ENCODE data around the gene SMARCAL1. TPM values are rescaled to one million over a fixed set of nuclear protein-coding genes. Genes with fewer than 3 reads are reported as not detected.

Gene SMARCAL1
- total RNA-seq, 1 experiment from 2014 or later = 22.1 TPM

DNA sequence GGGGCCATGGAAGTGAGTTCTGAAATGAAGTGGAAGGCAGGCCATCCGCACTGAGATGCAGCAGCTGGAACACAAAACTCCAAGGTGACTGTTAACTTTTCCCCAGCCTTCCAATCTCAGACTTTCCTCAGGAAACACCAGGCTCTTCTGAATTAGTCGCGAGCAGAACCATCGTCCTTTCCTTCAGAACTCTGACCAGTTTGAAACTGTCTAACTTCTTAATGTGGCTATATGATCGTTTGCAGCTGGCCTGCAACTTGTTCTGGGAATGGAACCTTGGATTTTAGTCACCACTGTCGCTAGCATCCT, 85.7 kb downstream of the SMARCAL1 start:
- ChIA-PET CTCF (interaction anchor here (0.9 to 3.2 kb wide), 5 partner anchors 12 to 384 kb away, joined by 3 to 14 read pairs (median 6); no protein-coding TSS in a partner anchor), POLR2A (interaction anchor here (0.6 to 2.5 kb wide), 23 partner anchors 8 to 1732 kb away, joined by 3 to 17 read pairs (median 5); partner anchors contain the start of genes SMARCAL1 and XRCC5)
- BruUV-seq (replicated peaks) = TSS peak; percentile 82

GRCh38 chr2:216498379-216499352, 86.4 kb downstream of the SMARCAL1 start, which contains the start of gene RPL37A:
Gene RPL37A (plus strand): TSS chr2:216498844. CDS start chr2:216498875, 31 bp downstream.
- Mint-ChIP-seq H3K4me3 (ENCODE audit: unreplicated experiment) (peak within 1 kb of the TSS; percentile 97), H3K27me3 (ENCODE audit: insufficient read depth, unreplicated experiment) (no peaks in the 10 kb centered on the region), H3K36me3 (ENCODE audit: insufficient read depth, unreplicated experiment) (peaks cover 55% of the 10 kb centered on the region), H3K27ac (ENCODE audit: low read depth, unreplicated experiment) (peak within 1 kb of the TSS; percentile 99), H3K4me1 (ENCODE audit: insufficient read depth, unreplicated experiment) (peaks cover 28% of the 10 kb centered on the region), H3K9me3 (ENCODE audit: unreplicated experiment) (no peaks in the 10 kb centered on the region)
- ChIA-PET CTCF (interaction anchor here (0.7 to 3.2 kb wide), 4 partner anchors 13 to 1434 kb away, joined by 3 to 14 read pairs (median 4); no protein-coding TSS in a partner anchor), POLR2A (interaction anchor here (0.6 to 2.5 kb wide), 26 partner anchors 9 to 389 kb away, joined by 3 to 17 read pairs (median 4); partner anchors contain the start of genes SMARCAL1 and XRCC5)
- BruUV-seq (replicated peaks) = TSS peak; percentile 57
- TF ChIP-seq, protein P1, sequence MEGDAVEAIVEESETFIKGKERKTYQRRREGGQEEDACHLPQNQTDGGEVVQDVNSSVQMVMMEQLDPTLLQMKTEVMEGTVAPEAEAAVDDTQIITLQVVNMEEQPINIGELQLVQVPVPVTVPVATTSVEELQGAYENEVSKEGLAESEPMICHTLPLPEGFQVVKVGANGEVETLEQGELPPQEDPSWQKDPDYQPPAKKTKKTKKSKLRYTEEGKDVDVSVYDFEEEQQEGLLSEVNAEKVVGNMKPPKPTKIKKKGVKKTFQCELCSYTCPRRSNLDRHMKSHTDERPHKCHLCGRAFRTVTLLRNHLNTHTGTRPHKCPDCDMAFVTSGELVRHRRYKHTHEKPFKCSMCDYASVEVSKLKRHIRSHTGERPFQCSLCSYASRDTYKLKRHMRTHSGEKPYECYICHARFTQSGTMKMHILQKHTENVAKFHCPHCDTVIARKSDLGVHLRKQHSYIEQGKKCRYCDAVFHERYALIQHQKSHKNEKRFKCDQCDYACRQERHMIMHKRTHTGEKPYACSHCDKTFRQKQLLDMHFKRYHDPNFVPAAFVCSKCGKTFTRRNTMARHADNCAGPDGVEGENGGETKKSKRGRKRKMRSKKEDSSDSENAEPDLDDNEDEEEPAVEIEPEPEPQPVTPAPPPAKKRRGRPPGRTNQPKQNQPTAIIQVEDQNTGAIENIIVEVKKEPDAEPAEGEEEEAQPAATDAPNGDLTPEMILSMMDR (IDR thresholded peaks at IDR 0.05; ENCODE audit: unreplicated experiment) = no peak
- DNase-seq (ENCODE audit: unreplicated experiment) = peak; percentile 97
- intact Hi-C loops (cut with micrococcal nuclease) = loop anchor here (10.0 kb wide), 3 partner anchors 84 to 384 kb away; partner anchors contain the start of gene SMARCAL1

More for the DNA sequence above, 85.7 kb downstream of the SMARCAL1 start:
- TF ChIP-seq, protein P1 (IDR thresholded peaks at IDR 0.05; ENCODE audit: unreplicated experiment) = no peak
- intact Hi-C loops (cut with micrococcal nuclease) = loop anchor here (10.0 kb wide), 3 partner anchors 83 to 383 kb away; partner anchors contain the start of gene SMARCAL1
- Mint-ChIP-seq H3K27me3 (ENCODE audit: insufficient read depth, unreplicated experiment) (no peaks in the 10 kb centered on the region), H3K4me1 (ENCODE audit: insufficient read depth, unreplicated experiment) (peaks cover 34% of the 10 kb centered on the region), H3K27ac (ENCODE audit: low read depth, unreplicated experiment) (peak overlapping the region; percentile 99), H3K9me3 (ENCODE audit: unreplicated experiment) (no peaks in the 10 kb centered on the region), H3K36me3 (ENCODE audit: insufficient read depth, unreplicated experiment) (peaks cover 48% of the 10 kb centered on the region), H3K4me3 (ENCODE audit: unreplicated experiment) (peak overlapping the region; percentile 97)
- no peak for DNase-seq (ENCODE audit: unreplicated experiment)

- ChIA-PET CTCF (interaction anchor here (0.7 kb wide), 1 partner anchor 18 kb away, joined by 3 read pairs; no protein-coding TSS in a partner anchor), POLR2A (interaction anchor here (0.7 to 2.2 kb wide), 5 partner anchors 13 to 304 kb away, joined by 3 to 10 read pairs (median 3); no protein-coding TSS in a partner anchor)
- H3K4me1 Mint-ChIP-seq (ENCODE audit: insufficient read depth, unreplicated experiment) = peaks cover 34% of the 10 kb centered on the region
- no peaks in the 10 kb centered on the region for H3K27me3 Mint-ChIP-seq (ENCODE audit: insufficient read depth, unreplicated experiment)
- peak overlapping the region; percentile 97 for H3K4me3 Mint-ChIP-seq (ENCODE audit: unreplicated experiment)
- H3K27ac Mint-ChIP-seq (ENCODE audit: low read depth, unreplicated experiment) = peak overlapping the region; percentile 99
- no peaks in the 10 kb centered on the region for H3K9me3 Mint-ChIP-seq (ENCODE audit: unreplicated experiment)
- intact Hi-C loops (cut with micrococcal nuclease) = loop anchor here (10.0 kb wide), 3 partner anchors 85 to 385 kb away; partner anchors contain the start of gene SMARCAL1
- TF ChIP-seq, protein P1 (IDR thresholded peaks at IDR 0.05; ENCODE audit: unreplicated experiment) = no peak
- BruUV-seq (replicated peaks) = no TSS peak
- H3K36me3 Mint-ChIP-seq (ENCODE audit: insufficient read depth, unreplicated experiment) = peaks cover 66% of the 10 kb centered on the region
- DNase-seq (ENCODE audit: unreplicated experiment) = no peak
Observed at GRCh38 chr2:216499641-216500218, 87.4 kb downstream of the SMARCAL1 start.

Data from MCF 10A (cell line).